HUDEP-2 (cell line): ENCODE results near the gene GNG10.

Source experiments
- DNase-seq, 76 experiments: peaks; one replicate each; lab custom pipeline; 2025; ENCODE audit not compliant: unreplicated experiment in 76 of 76; lab: John Stamatoyannopoulos, UW

Gene GNG10

GRCh38 chr9:111715471-111715870 lies 54.1 kb downstream of the GNG10 start:
- no peak for DNase-seq

DNA sequence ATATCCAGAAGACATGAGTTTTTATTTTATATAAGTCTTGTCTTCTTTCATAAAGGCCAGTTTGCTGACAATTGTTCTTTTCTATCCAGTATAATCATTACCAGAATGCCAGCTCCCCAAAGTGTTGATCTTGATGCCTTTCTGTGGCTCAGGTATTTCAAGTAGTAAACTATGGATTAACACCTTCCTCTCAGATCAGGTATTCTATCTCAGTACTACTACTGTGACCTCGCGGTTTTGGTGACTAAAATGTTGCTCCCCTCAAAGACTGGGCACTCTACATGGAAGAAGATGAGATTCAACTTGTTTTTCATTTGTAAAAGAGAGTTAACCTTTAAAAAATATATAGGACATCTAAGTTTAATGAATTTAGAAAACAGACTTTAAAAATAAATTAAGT lies 58.1 kb downstream of the GNG10 start:
- DNase-seq = no peak
